ENCODE measurements around the gene PLCB1. TPM values are rescaled to one million over a fixed set of nuclear protein-coding genes. Genes with fewer than 3 reads are reported as not detected.
"Not testable (repeated sequence)": the region's sequence is repeated elsewhere in the genome, so short reads cannot be mapped to it uniquely, and the experiment has no call there.

PLCB1 gene
- total and polyA plus RNA-seq, 4 donors, result 1.6 to 43.8 (median 6.1) TPM

DNA sequence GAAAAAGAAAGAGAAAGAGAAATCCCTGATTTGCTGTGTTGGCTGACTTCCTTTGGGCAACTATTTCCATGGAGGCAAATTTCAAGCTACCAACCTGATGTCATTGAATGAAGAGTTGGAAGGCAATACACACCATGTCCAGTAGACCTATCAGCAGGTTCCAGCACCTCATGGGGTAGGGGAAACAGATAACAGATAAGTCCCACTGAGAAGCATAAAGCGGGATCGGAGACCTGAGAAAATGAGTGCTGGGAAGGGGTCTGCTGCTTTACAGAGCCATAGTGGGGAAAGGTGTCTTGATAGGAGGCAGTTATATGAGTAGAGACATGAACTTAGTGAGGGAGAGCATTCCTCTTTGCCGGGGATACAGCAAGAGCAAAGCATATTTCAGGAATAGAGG lies 244.9 kb downstream of the PLCB1 start:
- H3K9me3 ChIP-seq (ENCODE audit: control insufficient read depth in 4 of 4, insufficient read depth in 3 of 4, low read length in 3 of 4), result no peaks in the 10 kb centered on the region
- H3K9ac ChIP-seq (ENCODE audit: insufficient read depth in 1 of 2, low read length in 2 of 2), result no peak overlapping the region
- WGBS, 2 donors, result 96 to 97% methylated on average over 3 of the region's 3 CpGs
- peaks cover 0 to 5% (median 0%) of the 10 kb centered on the region in 5 donors for H3K4me1 ChIP-seq (ENCODE audit: control insufficient read depth in 5 of 5, insufficient read depth in 5 of 5, low read length in 5 of 5)
- ATAC-seq (ENCODE audit: insufficient read depth, low FRiP score) (no peak), DNase-seq (no peak)
- TF ChIP-seq, protein P1, sequence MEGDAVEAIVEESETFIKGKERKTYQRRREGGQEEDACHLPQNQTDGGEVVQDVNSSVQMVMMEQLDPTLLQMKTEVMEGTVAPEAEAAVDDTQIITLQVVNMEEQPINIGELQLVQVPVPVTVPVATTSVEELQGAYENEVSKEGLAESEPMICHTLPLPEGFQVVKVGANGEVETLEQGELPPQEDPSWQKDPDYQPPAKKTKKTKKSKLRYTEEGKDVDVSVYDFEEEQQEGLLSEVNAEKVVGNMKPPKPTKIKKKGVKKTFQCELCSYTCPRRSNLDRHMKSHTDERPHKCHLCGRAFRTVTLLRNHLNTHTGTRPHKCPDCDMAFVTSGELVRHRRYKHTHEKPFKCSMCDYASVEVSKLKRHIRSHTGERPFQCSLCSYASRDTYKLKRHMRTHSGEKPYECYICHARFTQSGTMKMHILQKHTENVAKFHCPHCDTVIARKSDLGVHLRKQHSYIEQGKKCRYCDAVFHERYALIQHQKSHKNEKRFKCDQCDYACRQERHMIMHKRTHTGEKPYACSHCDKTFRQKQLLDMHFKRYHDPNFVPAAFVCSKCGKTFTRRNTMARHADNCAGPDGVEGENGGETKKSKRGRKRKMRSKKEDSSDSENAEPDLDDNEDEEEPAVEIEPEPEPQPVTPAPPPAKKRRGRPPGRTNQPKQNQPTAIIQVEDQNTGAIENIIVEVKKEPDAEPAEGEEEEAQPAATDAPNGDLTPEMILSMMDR (IDR thresholded peaks at IDR 0.05; ENCODE audit: control extremely low read depth, extremely low read depth), result no peak
- H3K4me3 ChIP-seq, result no peak overlapping the region
- no peaks in the 10 kb centered on the region for H3K36me3 ChIP-seq (ENCODE audit: control insufficient read depth in 4 of 4, insufficient read depth in 4 of 4, low read length in 4 of 4)
- no peak overlapping the region for H3K27ac ChIP-seq (ENCODE audit: low read depth in 1 of 2, low read length in 1 of 2)
- no peaks in the 10 kb centered on the region for H3K27me3 ChIP-seq (ENCODE audit: control insufficient read depth in 3 of 3, insufficient read depth in 3 of 3, low read length in 2 of 3)

DNA sequence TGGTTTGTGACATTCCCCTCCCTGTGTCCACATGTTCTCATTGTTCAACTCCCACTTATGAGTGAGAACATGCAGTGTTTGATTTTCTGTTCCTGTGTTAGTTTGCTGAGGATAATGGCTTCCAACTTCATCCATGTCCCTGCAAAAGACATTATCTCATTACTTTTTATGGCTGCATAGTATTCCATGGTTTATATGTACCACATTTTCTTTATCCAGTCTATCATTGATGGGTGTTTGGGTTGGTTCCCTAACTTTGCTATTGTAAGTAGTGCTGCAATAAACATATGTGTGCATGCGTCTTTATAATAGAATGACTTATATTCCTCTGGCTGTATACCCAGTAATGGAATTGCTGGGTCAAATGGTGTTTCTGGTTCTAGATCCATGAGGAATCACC lies 247.1 kb downstream of the PLCB1 start:
- H3K27me3 ChIP-seq (ENCODE audit: control insufficient read depth in 3 of 3, insufficient read depth in 3 of 3, low read length in 2 of 3); H3K4me3 ChIP-seq; H3K4me1 ChIP-seq (ENCODE audit: control insufficient read depth in 5 of 5, insufficient read depth in 5 of 5, low read length in 5 of 5); ATAC-seq (ENCODE audit: insufficient read depth, low FRiP score); H3K9me3 ChIP-seq (ENCODE audit: control insufficient read depth in 4 of 4, insufficient read depth in 3 of 4, low read length in 3 of 4); H3K9ac ChIP-seq (ENCODE audit: insufficient read depth in 1 of 2, low read length in 2 of 2); H3K36me3 ChIP-seq (ENCODE audit: control insufficient read depth in 4 of 4, insufficient read depth in 4 of 4, low read length in 4 of 4); DNase-seq; H3K27ac ChIP-seq (ENCODE audit: low read depth in 1 of 2, low read length in 1 of 2): not testable (repeated sequence)
- 97 to 100% methylated on average over 1 of the region's 1 CpG for WGBS, 2 donors

DNA sequence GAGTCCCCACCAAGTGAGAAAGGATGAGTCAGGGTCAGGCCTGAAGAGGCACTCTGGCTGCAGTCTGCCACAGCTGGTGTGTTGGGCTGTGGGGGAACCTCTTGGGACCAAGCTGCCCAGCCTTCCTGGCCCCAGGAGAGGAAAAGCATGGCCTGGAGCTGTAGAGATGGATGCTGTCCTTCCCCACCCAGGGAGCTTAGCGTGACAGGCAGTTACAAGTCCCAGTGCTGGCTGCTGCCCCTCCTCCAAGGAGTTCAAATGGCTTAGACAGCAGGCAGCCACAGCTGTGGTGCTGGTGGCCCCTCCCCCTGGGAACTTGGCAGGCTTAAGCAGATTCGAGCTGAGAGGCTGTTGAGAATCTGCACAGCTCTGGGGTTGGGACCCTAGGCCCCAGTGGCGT lies 253.2 kb downstream of the PLCB1 start:
- Histone ChIP-seq H3K4me3 (no peak overlapping the region), H3K27me3 (ENCODE audit: control insufficient read depth in 3 of 3, insufficient read depth in 3 of 3, low read length in 2 of 3) (no peaks in the 10 kb centered on the region), H3K27ac (ENCODE audit: low read depth in 1 of 2, low read length in 1 of 2) (no peak overlapping the region), H3K9me3 (ENCODE audit: control insufficient read depth in 4 of 4, insufficient read depth in 3 of 4, low read length in 3 of 4) (no peaks in the 10 kb centered on the region), H3K9ac (ENCODE audit: insufficient read depth in 1 of 2, low read length in 2 of 2) (no peak overlapping the region), H3K36me3 (ENCODE audit: control insufficient read depth in 4 of 4, insufficient read depth in 4 of 4, low read length in 4 of 4) (no peaks in the 10 kb centered on the region), H3K4me1 (ENCODE audit: control insufficient read depth in 5 of 5, insufficient read depth in 5 of 5, low read length in 5 of 5) (peaks cover 0 to 21% (median 5%) of the 10 kb centered on the region in 5 donors)
- WGBS, 2 donors, result 56 to 69% methylated on average over 3 of the region's 3 CpGs
- TF ChIP-seq, protein P1 (IDR thresholded peaks at IDR 0.05; ENCODE audit: control extremely low read depth, extremely low read depth), result no peak
- ATAC-seq (ENCODE audit: insufficient read depth, low FRiP score) (no peak), DNase-seq (peak; percentile 77 to 85 (median 79))

DNA sequence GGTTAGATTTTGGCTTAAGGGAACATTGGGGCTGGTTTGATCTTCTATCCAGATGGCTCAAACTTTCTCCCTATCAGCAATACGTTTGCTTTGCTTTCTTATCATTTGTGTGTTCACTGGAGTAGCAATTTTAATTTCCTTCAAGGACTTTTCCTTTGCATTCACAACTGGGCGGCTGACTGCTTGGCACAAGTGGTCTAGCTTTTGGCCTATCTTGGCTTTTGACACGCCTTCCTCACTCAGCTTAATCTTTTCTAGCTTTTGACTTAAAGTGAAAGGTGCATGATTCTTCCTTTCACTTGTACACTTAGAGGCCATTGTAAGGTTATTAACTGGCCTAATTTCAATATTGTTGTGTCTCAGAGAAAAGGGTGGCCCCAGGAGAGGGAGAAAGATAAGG lies 254.9 kb downstream of the PLCB1 start:
- no peak for ATAC-seq (ENCODE audit: insufficient read depth, low FRiP score)
- peak in 2 of 3 donors; percentile 17 to 48 for DNase-seq
- H3K36me3 ChIP-seq (ENCODE audit: control insufficient read depth in 4 of 4, insufficient read depth in 4 of 4, low read length in 4 of 4), result no peaks in the 10 kb centered on the region
- H3K9me3 ChIP-seq (ENCODE audit: control insufficient read depth in 4 of 4, insufficient read depth in 3 of 4, low read length in 3 of 4), result no peaks in the 10 kb centered on the region
- TF ChIP-seq, protein P1 (IDR thresholded peaks at IDR 0.05; ENCODE audit: control extremely low read depth, extremely low read depth), result no peak
- H3K27ac ChIP-seq (ENCODE audit: low read depth in 1 of 2, low read length in 1 of 2), result no peak overlapping the region
- H3K9ac ChIP-seq (ENCODE audit: insufficient read depth in 1 of 2, low read length in 2 of 2), result no peak overlapping the region
- H3K27me3 ChIP-seq (ENCODE audit: control insufficient read depth in 3 of 3, insufficient read depth in 3 of 3, low read length in 2 of 3), result no peaks in the 10 kb centered on the region
- WGBS, 2 donors, result 56 to 80% methylated on average over 3 of the region's 3 CpGs
- H3K4me1 ChIP-seq (ENCODE audit: control insufficient read depth in 5 of 5, insufficient read depth in 5 of 5, low read length in 5 of 5), result peaks cover 0 to 21% (median 5%) of the 10 kb centered on the region in 5 donors
- H3K4me3 ChIP-seq, result no peak overlapping the region
